ENCODE results near the gene ATP6V1E1. TPM values are rescaled to one million over a fixed set of nuclear protein-coding genes. Genes with fewer than 3 reads are reported as not detected.
A peak's percentile ranks its signal among the peaks of the same experiment; 100 is the strongest.
"Not testable (repeated sequence)": the region's sequence is repeated elsewhere in the genome, so short reads cannot be mapped to it uniquely, and the experiment has no call there.

Gene ATP6V1E1
- total and polyA plus RNA-seq, 2 donors, result 121 to 138 TPM

DNA sequence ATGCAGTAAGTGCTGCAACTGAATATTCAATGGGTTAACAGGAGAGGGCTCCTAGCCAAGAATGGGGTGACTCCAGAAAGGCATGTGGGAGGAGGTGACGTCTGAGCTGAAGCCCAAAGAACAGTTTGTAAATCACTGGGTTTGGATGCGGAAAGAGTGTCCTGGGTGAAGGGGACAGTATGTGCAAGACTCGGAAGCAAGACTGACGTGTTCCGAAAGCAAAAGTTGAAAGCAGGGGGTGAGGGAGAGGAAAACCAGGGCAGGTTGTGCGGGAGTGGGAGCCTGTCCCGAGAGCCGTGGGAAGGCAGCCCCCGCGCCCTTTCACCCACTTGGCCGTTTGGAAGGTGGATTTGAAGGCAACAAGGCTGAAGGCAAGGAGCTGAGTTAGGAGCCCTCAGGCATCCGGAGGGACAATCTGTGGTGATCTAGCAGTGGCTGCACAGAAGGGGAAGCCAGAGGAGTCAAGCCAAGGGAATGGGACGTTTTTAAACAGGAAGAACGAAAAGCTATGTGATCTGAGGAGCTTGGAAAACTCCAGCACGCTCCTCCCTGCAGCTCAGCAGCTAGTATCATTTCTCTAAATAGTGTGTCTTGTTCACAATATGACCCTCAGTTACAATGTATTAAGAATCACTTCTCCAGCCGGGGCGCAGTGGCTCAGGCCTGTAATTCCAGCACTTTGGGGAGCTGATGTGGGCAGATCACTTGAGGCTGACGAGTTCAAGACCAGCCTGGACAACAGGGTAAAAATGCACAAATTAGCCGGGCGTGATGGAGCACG is 57.5 kb downstream of the ATP6V1E1 start:
- Histone ChIP-seq H3K9me3 (ENCODE audit: control insufficient read depth in 2 of 2, insufficient read depth in 1 of 2, low read length in 1 of 2) (no peaks in the 10 kb centered on the region), H3K27me3 (ENCODE audit: control insufficient read depth in 2 of 2, insufficient read depth in 1 of 2, low read length in 1 of 2) (peaks cover 0 to 2% of the 10 kb centered on the region in 2 donors), H3K36me3 (ENCODE audit: control insufficient read depth in 2 of 2, insufficient read depth in 2 of 2, low read length in 1 of 2) (no peaks in the 10 kb centered on the region), H3K27ac (ENCODE audit: low read depth in 1 of 2, low read length in 1 of 2) (peak overlapping the region; percentile 26 to 82), H3K4me1 (ENCODE audit: control insufficient read depth in 2 of 2, insufficient read depth in 2 of 2, low read length in 2 of 2) (no peaks in the 10 kb centered on the region), H3K4me3 (ENCODE audit: low read length in 2 of 2) (no peak overlapping the region)
- WGBS, result 80% methylated on average over 21 of the region's 21 CpGs
- DNase-seq (ENCODE audit: low read depth in 6 of 9, low spot score in 9 of 9), result no peak

DNA sequence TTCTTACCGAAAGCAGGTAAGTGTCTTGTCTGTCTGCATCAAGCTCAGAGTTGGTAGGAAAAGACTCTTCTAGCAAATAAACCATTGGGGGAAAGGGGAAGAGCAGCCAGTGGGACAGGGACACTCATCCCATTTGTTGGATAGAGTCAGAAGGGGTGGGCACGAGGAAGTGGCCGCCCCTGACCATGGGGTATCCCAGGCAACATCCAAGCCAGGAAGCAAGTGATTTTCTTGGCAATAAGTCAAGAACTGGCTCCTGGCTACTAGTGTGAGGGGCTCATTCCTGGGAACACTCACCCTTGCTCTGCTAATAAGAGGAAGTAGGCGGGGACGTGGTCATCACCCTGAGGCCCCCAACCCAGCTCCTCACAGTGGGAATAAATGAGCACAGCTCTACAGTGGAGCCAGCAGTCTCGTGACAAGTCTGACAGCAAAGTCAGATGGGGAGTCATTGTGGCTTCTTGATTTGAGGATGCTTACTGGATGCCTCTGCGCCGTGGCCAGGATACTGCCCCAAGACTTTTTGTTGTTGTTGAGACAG is 58.5 kb downstream of the ATP6V1E1 start:
- no peak for DNase-seq (ENCODE audit: low read depth in 6 of 9, low spot score in 9 of 9)
- Histone ChIP-seq H3K27ac (ENCODE audit: low read depth in 1 of 2, low read length in 1 of 2) (no peak overlapping the region), H3K4me3 (ENCODE audit: low read length in 2 of 2) (no peak overlapping the region), H3K27me3 (ENCODE audit: control insufficient read depth in 2 of 2, insufficient read depth in 1 of 2, low read length in 1 of 2) (peaks cover 0 to 2% of the 10 kb centered on the region in 2 donors), H3K36me3 (ENCODE audit: control insufficient read depth in 2 of 2, insufficient read depth in 2 of 2, low read length in 1 of 2) (no peaks in the 10 kb centered on the region), H3K4me1 (ENCODE audit: control insufficient read depth in 2 of 2, insufficient read depth in 2 of 2, low read length in 2 of 2) (no peaks in the 10 kb centered on the region), H3K9me3 (ENCODE audit: control insufficient read depth in 2 of 2, insufficient read depth in 1 of 2, low read length in 1 of 2) (no peaks in the 10 kb centered on the region)
- WGBS, result 56% methylated on average over 8 of the region's 8 CpGs

DNA sequence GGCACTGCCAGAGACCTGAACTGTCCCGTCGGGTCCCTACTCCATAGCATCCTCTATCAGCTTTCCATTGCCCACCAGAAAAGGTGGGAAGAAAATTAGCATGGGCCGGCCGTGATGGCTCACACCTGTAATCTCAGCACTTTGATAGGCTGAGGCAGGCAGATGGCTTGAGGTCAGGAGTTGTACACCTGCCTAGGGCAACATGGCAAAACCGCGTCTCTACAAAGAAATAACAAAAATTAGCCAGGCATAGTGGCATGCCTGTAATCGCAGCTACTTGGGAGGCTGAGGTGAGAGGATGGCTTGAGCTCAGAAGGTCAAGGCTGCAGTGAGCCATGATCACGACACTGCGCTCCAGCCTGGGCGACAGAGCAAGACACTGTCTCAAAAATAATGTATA is 61.8 kb downstream of the ATP6V1E1 start:
- Histone ChIP-seq H3K4me1 (ENCODE audit: control insufficient read depth in 2 of 2, insufficient read depth in 2 of 2, low read length in 2 of 2) (no peaks in the 10 kb centered on the region), H3K9me3 (ENCODE audit: control insufficient read depth in 2 of 2, insufficient read depth in 1 of 2, low read length in 1 of 2) (no peaks in the 10 kb centered on the region), H3K27me3 (ENCODE audit: control insufficient read depth in 2 of 2, insufficient read depth in 1 of 2, low read length in 1 of 2) (peaks cover 0 to 2% of the 10 kb centered on the region in 2 donors), H3K4me3 (ENCODE audit: low read length in 2 of 2) (no peak overlapping the region), H3K27ac (ENCODE audit: low read depth in 1 of 2, low read length in 1 of 2) (no peak overlapping the region), H3K36me3 (ENCODE audit: control insufficient read depth in 2 of 2, insufficient read depth in 2 of 2, low read length in 1 of 2) (no peaks in the 10 kb centered on the region)
- 99% methylated on average over 10 of the region's 10 CpGs for WGBS
- DNase-seq (ENCODE audit: low read depth in 6 of 9, low spot score in 9 of 9), result no peak

DNA sequence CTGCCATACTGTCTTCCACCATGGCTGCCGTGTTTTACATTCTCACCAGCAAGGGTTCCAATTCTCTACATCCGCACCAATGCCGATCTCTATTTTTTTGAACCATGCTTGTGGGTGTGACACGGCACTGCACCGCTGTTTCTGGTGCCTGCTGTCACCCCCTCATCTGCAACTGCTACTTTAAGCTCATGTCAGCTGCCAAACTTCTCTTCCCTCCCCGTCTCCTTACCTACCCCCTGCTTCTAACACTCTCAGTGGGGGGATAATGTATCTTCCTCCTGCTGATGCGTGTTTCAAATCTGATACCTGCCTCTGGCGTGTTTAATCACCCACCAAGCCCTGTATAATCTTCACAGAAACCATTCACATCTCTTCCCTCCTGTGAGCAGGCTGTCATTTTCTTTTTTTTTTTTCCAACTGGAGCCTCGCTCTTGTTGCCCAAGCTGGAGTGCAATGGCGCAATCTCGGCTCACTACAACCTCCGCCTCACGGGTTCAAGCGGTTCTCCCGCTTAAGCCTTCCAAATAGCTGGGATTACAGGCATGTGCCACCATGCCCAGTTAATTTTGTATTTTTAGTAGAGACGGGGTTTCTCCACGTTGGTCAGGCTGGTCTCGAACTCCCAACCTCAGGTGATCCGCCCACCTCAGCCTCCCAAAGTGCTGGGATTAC is 62.4 kb downstream of the ATP6V1E1 start:
- 95% methylated on average over 19 of the region's 19 CpGs for WGBS
- H3K9me3 ChIP-seq (ENCODE audit: control insufficient read depth in 2 of 2, insufficient read depth in 1 of 2, low read length in 1 of 2); DNase-seq (ENCODE audit: low read depth in 6 of 9, low spot score in 9 of 9); H3K4me1 ChIP-seq (ENCODE audit: control insufficient read depth in 2 of 2, insufficient read depth in 2 of 2, low read length in 2 of 2); H3K27ac ChIP-seq (ENCODE audit: low read depth in 1 of 2, low read length in 1 of 2); H3K36me3 ChIP-seq (ENCODE audit: control insufficient read depth in 2 of 2, insufficient read depth in 2 of 2, low read length in 1 of 2); H3K27me3 ChIP-seq (ENCODE audit: control insufficient read depth in 2 of 2, insufficient read depth in 1 of 2, low read length in 1 of 2); H3K4me3 ChIP-seq (ENCODE audit: low read length in 2 of 2): not testable (repeated sequence)

DNA sequence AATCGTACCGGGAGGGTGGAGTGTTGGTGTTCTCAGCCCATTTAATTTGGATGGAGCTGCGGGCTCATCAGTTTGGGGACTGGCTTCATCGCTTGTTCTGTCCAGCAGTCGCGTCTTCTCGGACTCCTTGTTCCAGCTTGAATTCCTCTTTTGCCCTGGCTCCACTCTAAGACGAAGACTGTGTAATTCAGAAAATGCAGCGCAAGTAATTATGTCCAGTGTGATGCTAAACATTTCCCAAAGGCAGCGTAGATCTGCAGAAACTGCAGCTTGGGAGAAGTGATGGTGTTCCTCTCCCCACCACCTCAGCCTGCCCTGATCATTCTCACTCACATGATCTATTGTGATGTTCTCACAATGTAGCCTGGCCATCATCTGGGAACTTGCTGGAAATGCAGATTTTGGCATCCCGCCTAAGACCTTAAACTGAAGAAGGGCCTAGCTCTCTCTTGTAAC is 64.6 kb downstream of the ATP6V1E1 start:
- DNase-seq (ENCODE audit: low read depth in 6 of 9, low spot score in 9 of 9), result no peak
- WGBS, result 97% methylated on average over 11 of the region's 11 CpGs
- H3K4me1 ChIP-seq (ENCODE audit: control insufficient read depth in 2 of 2, insufficient read depth in 2 of 2, low read length in 2 of 2), result no peaks in the 10 kb centered on the region
- H3K9me3 ChIP-seq (ENCODE audit: control insufficient read depth in 2 of 2, insufficient read depth in 1 of 2, low read length in 1 of 2), result no peaks in the 10 kb centered on the region
- H3K4me3 ChIP-seq (ENCODE audit: low read length in 2 of 2), result no peak overlapping the region
- H3K36me3 ChIP-seq (ENCODE audit: control insufficient read depth in 2 of 2, insufficient read depth in 2 of 2, low read length in 1 of 2), result no peaks in the 10 kb centered on the region
- no peak overlapping the region for H3K27ac ChIP-seq (ENCODE audit: low read depth in 1 of 2, low read length in 1 of 2)
- no peaks in the 10 kb centered on the region for H3K27me3 ChIP-seq (ENCODE audit: control insufficient read depth in 2 of 2, insufficient read depth in 1 of 2, low read length in 1 of 2)

DNA sequence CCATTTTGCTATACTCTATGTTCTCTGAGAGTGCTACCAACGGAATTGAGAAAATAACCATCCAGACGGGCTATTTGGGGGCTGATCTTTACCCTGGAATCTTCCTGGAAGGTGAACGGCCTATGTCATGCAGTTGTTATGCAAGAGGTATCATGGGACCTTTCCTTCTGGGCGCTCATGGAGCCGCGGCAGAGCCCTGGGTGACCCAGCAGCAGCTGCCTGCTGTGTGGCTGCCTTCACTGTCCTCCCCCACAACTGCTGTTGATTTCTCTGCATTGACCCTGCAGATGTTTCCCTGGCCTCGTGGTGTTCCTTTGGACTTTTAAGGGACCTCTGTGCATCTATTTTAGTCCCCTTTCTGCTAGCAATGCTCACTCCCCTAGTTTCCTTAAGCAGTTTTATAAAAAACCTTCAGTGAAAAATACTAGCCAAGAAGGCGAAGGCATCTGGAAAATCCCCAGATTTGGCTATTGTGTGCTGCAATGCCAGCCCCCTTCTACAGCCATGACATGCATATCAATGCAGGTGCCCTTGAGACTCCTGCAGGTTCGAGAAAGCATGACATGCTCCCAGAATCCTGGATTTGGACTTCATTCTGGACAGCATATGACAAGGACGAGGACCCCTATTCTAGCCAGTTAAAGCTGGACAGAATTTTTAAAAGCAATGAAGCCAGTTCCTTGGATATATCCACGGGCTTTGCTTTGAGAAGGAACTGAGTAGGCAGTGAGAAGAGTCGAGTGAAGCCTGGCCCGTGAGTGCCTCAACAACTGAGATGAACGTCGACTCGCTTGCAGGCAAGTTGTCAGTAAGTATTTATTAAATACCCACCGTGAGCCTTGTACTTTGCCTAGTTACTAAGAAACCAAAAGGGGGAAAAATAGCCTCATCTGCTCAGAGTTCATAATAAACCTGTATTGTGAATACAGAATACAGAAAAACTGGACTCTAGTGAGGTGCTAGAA is 65.4 kb downstream of the ATP6V1E1 start, which contains the start of gene SLC25A18:
Gene SLC25A18, plus strand, starts transcription at position 593 of the 965 bp plus-strand sequence. CDS start 16,447 bp downstream, outside the sequence.
- H3K27ac ChIP-seq (ENCODE audit: low read depth in 1 of 2, low read length in 1 of 2), result no peak within 1 kb of the TSS
- H3K4me3 ChIP-seq (ENCODE audit: low read length in 2 of 2), result no peak within 1 kb of the TSS
- no peak for DNase-seq (ENCODE audit: low read depth in 6 of 9, low spot score in 9 of 9)
- 88% methylated on average over 17 of the region's 17 CpGs for WGBS
- H3K4me1 ChIP-seq (ENCODE audit: control insufficient read depth in 2 of 2, insufficient read depth in 2 of 2, low read length in 2 of 2), result no peaks in the 10 kb centered on the region
- no peaks in the 10 kb centered on the region for H3K27me3 ChIP-seq (ENCODE audit: control insufficient read depth in 2 of 2, insufficient read depth in 1 of 2, low read length in 1 of 2)
- H3K9me3 ChIP-seq (ENCODE audit: control insufficient read depth in 2 of 2, insufficient read depth in 1 of 2, low read length in 1 of 2), result no peaks in the 10 kb centered on the region
- H3K36me3 ChIP-seq (ENCODE audit: control insufficient read depth in 2 of 2, insufficient read depth in 2 of 2, low read length in 1 of 2), result no peaks in the 10 kb centered on the region

DNA sequence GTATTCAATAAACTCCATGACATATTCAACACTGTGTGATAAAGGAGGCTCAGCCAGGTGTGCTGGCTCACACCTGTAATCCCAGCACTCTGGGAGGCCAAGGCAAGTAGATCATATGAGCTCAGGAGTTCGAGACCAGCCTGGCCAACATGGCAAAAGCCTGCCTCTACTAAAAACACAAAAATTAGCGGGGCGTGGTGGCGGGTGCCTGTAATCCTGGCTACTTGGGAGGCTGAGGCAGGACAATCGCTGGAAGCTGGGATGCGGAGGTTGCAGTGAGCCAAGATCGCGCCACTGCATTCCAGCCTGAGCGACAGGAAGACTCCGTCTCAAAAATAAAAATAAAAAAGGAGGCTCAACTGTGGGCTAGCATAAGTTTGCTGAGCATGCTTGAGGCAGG is 69.4 kb downstream of the ATP6V1E1 start:
- Histone ChIP-seq H3K36me3 (ENCODE audit: control insufficient read depth in 2 of 2, insufficient read depth in 2 of 2, low read length in 1 of 2) (no peaks in the 10 kb centered on the region), H3K4me1 (ENCODE audit: control insufficient read depth in 2 of 2, insufficient read depth in 2 of 2, low read length in 2 of 2) (no peaks in the 10 kb centered on the region), H3K9me3 (ENCODE audit: control insufficient read depth in 2 of 2, insufficient read depth in 1 of 2, low read length in 1 of 2) (no peaks in the 10 kb centered on the region), H3K27me3 (ENCODE audit: control insufficient read depth in 2 of 2, insufficient read depth in 1 of 2, low read length in 1 of 2) (no peaks in the 10 kb centered on the region), H3K4me3 (ENCODE audit: low read length in 2 of 2) (no peak overlapping the region), H3K27ac (ENCODE audit: low read depth in 1 of 2, low read length in 1 of 2) (no peak overlapping the region)
- no peak for DNase-seq (ENCODE audit: low read depth in 6 of 9, low spot score in 9 of 9)
- WGBS, result 96% methylated on average over 10 of the region's 10 CpGs

DNA sequence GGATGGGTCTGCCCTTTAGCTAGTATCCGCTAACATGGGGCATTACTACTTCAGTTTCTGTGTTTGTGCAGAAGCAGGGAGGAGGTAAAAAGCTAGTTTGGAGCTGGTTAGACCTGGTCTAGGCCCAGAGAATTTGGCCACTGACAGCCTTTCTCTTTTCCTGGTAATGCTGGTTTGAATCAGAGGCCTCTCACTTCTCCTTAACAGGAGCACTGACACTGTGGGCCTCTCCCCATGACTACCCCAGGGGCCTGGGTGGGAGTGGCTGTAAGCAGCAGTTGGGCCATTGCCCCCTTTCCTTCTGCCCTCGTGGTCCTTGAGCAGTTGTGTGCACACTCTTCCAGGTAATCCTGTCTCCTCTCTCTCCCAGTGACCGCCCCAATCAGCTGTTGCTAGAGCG is 73.7 kb downstream of the ATP6V1E1 start:
- Histone ChIP-seq H3K4me1 (ENCODE audit: control insufficient read depth in 2 of 2, insufficient read depth in 2 of 2, low read length in 2 of 2) (no peaks in the 10 kb centered on the region), H3K4me3 (ENCODE audit: low read length in 2 of 2) (no peak overlapping the region), H3K36me3 (ENCODE audit: control insufficient read depth in 2 of 2, insufficient read depth in 2 of 2, low read length in 1 of 2) (no peaks in the 10 kb centered on the region), H3K27me3 (ENCODE audit: control insufficient read depth in 2 of 2, insufficient read depth in 1 of 2, low read length in 1 of 2) (no peaks in the 10 kb centered on the region), H3K27ac (ENCODE audit: low read depth in 1 of 2, low read length in 1 of 2) (no peak overlapping the region), H3K9me3 (ENCODE audit: control insufficient read depth in 2 of 2, insufficient read depth in 1 of 2, low read length in 1 of 2) (no peaks in the 10 kb centered on the region)
- WGBS, result 93% methylated on average over 4 of the region's 4 CpGs
- DNase-seq (ENCODE audit: low read depth in 6 of 9, low spot score in 9 of 9), result no peak

All from thymus (tissue), 11 donors.